PFSK-1 (cell line): ENCODE results near the gene BET1.

Source experiments
- FOXP2 ChIP-seq: optimal IDR thresholded peaks from 2 replicates; pipeline ENCODE3; 2011; ENCODE audit warnings: borderline replicate concordance, control low read depth, inconsistent platforms; ENCODE audit not compliant: insufficient read depth; ENCODE audit errors: extremely low read length, extremely low read depth
- POLR2AphosphoS5 ChIP-seq: IDR thresholded peaks from 2 replicates; pipeline ENCODE4 v1.6.1; 2012; ENCODE audit warnings: low read depth, mild to moderate bottlenecking, control low read depth, low read length, moderate library complexity
- REST ChIP-seq, 2 experiments: IDR thresholded peaks; 2 replicates each; pipeline versions ENCODE4 v1.6.1 to v1.8.0; 2011 to 2012; ENCODE audit warnings: low read depth in 2 of 2, low read length in 2 of 2, control low read depth in 1 of 2, inconsistent platforms in 1 of 2, mild to moderate bottlenecking in 1 of 2, moderate library complexity in 1 of 2; ENCODE audit not compliant: insufficient read depth in 1 of 2
- SIN3A ChIP-seq: IDR thresholded peaks from 2 replicates; pipeline ENCODE4 v1.6.1; 2012; ENCODE audit warnings: mild to moderate bottlenecking, low read length, moderate library complexity, borderline replicate concordance; ENCODE audit not compliant: insufficient read depth
- TAF1 ChIP-seq: IDR thresholded peaks from 2 replicates; pipeline ENCODE4 v1.6.1; 2012; ENCODE audit warnings: low read length, control low read depth, borderline replicate concordance; ENCODE audit not compliant: insufficient read depth

The BET1 gene

DNA sequence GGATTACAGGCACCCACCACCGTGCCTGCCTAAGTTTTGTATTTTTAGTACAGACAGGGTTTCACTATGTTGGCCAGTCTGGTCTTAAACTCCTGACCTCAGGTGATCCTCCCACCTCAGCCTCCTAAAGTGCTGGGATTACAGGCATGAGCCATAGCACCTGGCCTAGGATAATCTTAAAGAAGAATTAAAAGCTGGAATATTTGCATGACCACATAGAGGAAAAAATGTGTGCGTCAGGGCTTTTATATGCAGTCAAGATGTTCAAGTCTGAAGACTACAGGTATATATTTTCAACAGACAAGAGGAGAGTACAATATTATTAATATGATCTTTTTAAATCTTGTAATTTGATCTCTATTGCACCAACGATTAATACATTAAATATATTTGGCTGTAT is 43.2 kb downstream of the BET1 start:
- TF ChIP-seq FOXP2 (no peak), SIN3A (no peak), REST (IDR thresholded peaks at IDR 0.05; ENCODE audit: insufficient read depth in 1 of 2, low read depth in 2 of 2, low read length in 2 of 2) (no peak), POLR2AphosphoS5 (no peak), TAF1 (no peak)

DNA sequence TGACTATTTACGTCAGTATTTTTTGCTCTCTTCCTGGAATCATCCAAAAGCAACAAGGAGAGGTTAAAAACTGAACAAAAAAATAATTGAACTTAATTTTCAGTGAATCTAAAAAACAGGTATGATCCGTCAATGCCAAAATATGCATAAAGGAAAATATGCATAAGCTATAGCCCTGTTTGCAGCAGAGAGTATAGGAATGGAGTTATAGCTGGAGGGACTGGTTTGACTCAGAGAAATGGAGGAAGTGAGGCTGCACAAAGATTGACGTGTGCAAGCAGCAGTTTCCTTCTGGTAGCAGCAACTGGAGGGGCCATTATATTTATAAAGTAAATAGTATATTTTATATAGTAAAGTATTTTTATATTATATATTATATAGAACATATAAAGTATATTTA is 45.5 kb downstream of the BET1 start:
- TF ChIP-seq SIN3A (no peak), TAF1 (no peak), REST (IDR thresholded peaks at IDR 0.05; ENCODE audit: insufficient read depth in 1 of 2, low read depth in 2 of 2, low read length in 2 of 2) (no peak), POLR2AphosphoS5 (no peak), FOXP2 (no peak)

DNA sequence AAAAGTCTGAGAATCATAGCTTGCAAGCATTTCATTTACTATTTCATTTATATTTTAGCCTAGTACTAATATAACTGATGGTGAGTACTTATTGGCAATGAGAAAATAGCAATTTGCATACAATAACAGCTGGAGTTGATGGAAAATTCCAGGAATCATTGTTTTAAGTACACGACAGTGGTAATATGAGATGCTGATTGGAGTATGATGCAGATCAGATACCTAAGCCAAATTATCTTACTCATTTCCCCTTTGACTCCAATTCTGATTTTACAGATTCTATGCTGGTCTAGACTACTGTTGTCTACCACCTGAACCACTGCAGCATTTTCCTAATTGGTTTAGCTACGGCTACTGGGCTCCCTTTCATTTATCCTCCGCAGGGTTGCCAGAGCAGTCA is 45.9 kb downstream of the BET1 start:
- TF ChIP-seq REST (IDR thresholded peaks at IDR 0.05; ENCODE audit: insufficient read depth in 1 of 2, low read depth in 2 of 2, low read length in 2 of 2) (no peak), POLR2AphosphoS5 (no peak), SIN3A (no peak), FOXP2 (no peak), TAF1 (no peak)

DNA sequence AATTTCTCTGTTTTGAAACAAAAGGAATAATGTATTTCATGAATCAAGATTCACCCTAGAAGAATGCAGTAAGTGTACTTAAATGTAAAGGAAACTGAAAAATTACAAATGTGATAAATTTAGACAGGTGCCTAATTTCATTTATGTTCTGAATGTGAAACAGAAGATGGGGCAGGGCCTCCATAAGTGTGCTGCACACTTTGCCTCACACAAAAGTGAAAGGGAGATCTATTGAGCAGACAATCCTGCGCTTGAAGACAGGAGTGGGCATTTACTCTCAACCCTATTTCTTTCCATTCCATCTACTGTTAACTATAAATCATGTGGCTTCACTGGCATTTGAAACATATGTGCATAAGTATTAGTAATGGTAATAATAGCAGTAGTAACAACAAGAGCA is 46.4 kb downstream of the BET1 start:
- TF ChIP-seq SIN3A (no peak), POLR2AphosphoS5 (no peak), REST (IDR thresholded peaks at IDR 0.05; ENCODE audit: insufficient read depth in 1 of 2, low read depth in 2 of 2, low read length in 2 of 2) (no peak), TAF1 (no peak), FOXP2 (no peak)

- no peak for TF ChIP-seq SIN3A
- no peak for TF ChIP-seq REST (IDR thresholded peaks at IDR 0.05; ENCODE audit: insufficient read depth in 1 of 2, low read depth in 2 of 2, low read length in 2 of 2)
- no peak for TF ChIP-seq TAF1
- TF ChIP-seq POLR2AphosphoS5: no peak
- TF ChIP-seq FOXP2: no peak
Measured at GRCh38 chr7:93955304-93955703, 48.9 kb downstream of the BET1 start.
